HCT116 (cell line): ENCODE results near the gene CAPZA2. TPM values are rescaled to one million over a fixed set of nuclear protein-coding genes. Genes with fewer than 3 reads are reported as not detected.

Experiments
- ATAC-seq: fragments of 200-7000 bp; cut with Tn5 transposase; 2 replicates; pipeline ENCODE4 v1.9.1; 2020; ENCODE audit warnings: mild to moderate bottlenecking, moderate library complexity
- BruUV-seq: library from RNA; stranded (reverse); fragments of 400-500 nt; replicated peaks from 2 replicates; lab custom pipeline; 2021; lab: Mats Ljungman, UMichigan
- CTCF ChIA-PET: fragments of 300-600 bp; sonication (Branson Sonifier 250); formaldehyde crosslinking; loops from one replicate; lab custom pipeline; 2021; ENCODE audit warnings: antibody characterized with exemption; lab: Charles Lee
- POLR2A ChIA-PET: fragments of 300-600, 350-600 bp; sonication (Branson Sonifier 250); formaldehyde crosslinking; loops from one replicate; lab custom pipeline; 2021; ENCODE audit warnings: antibody characterized with exemption; lab: Charles Lee
- RAD21 ChIA-PET, 2 experiments: fragments of 300-600 bp; sonication (Branson Sonifier 250); formaldehyde crosslinking; loops; one replicate each; lab custom pipeline; 2023; ENCODE audit warnings: low total read pairs in 2 of 2; ENCODE audit not compliant: uncharacterized antibody in 2 of 2, unreplicated experiment in 2 of 2, low non-redundant PET in 1 of 2; lab: Charles Lee
- DNase-seq: peaks from one replicate; pipeline ENCODE4 v3.0.0-alpha.2; 2010; ENCODE audit warnings: low read depth, low spot score
- H2AFZ ChIP-seq: fragments of 200-600 bp; shearing (Covaris generic), sonication (generic); 2 replicates; pipeline ENCODE4 v1.6.1; 2017; ENCODE audit warnings: low read depth, mixed run types, mixed read lengths, antibody characterized with exemption, low read length; ENCODE audit not compliant: poor library complexity, severe bottlenecking
- H3K27ac ChIP-seq: 2 replicates; pipeline ENCODE4 v1.5.1; 2012; ENCODE audit warnings: low read depth, low read length
- H3K27me3 ChIP-seq: fragments of 200-600 bp; sonication (generic); 2 replicates; pipeline ENCODE4 v1.6.1; 2016; ENCODE audit warnings: mixed run types, low read length, mixed read lengths; ENCODE audit not compliant: insufficient read depth
- H3K36me3 ChIP-seq, 2 experiments: fragments of 200-500 bp in 1 of 2; fragments of 200-600 bp in 1 of 2; sonication (Bioruptor generic) in 1 of 2; sonication (generic) in 1 of 2; 2 replicates each; pipeline versions ENCODE4 v1.5.1 to v1.6.1; 2014 to 2016; ENCODE audit warnings: low read length in 2 of 2, inconsistent platforms in 1 of 2, mixed read lengths in 1 of 2, mixed run types in 1 of 2; ENCODE audit not compliant: insufficient read depth in 2 of 2, control insufficient read depth in 1 of 2
- H3K4me1 ChIP-seq, 2 experiments: fragments of 200-600 bp in 1 of 2; sonication (generic) in 1 of 2; 2 replicates each; pipeline versions ENCODE4 v1.5.1 to v1.6.1; 2012 to 2017; ENCODE audit warnings: low read length in 2 of 2, inconsistent platforms in 1 of 2, mild to moderate bottlenecking in 1 of 2, mixed read lengths in 1 of 2, mixed run types in 1 of 2, moderate library complexity in 1 of 2; ENCODE audit not compliant: insufficient read depth in 2 of 2, control insufficient read depth in 1 of 2
- H3K4me2 ChIP-seq: fragments of 200-600 bp; sonication (generic); 2 replicates; pipeline ENCODE4 v1.6.1; 2017; ENCODE audit warnings: mixed run types, low read length, mixed read lengths
- H3K4me3 ChIP-seq, 2 experiments: fragments of 200-600 bp in 1 of 2; sonication (generic) in 1 of 2; replicated peaks in 1 of 2; 2 replicates each; pipeline ENCODE4 v1.5.1; 2011 to 2016; ENCODE audit warnings: low read length in 2 of 2, control low read depth in 1 of 2, low read depth in 1 of 2, mild to moderate bottlenecking in 1 of 2, mixed read lengths in 1 of 2, mixed run types in 1 of 2
- H3K79me2 ChIP-seq: fragments of 200-600 bp; sonication (generic); 2 replicates; pipeline ENCODE4 v1.6.1; 2017; ENCODE audit warnings: mild to moderate bottlenecking, mixed run types, low read length, moderate library complexity, mixed read lengths; ENCODE audit not compliant: insufficient read depth
- H3K9ac ChIP-seq: fragments of 200-600 bp; sonication (generic); 2 replicates; pipeline ENCODE4 v1.6.1; 2016; ENCODE audit warnings: low read length, mixed read lengths
- H3K9me2 ChIP-seq: fragments of 200-600 bp; sonication (generic), shearing (Covaris generic); 2 replicates; pipeline ENCODE4 v1.6.1; 2017; ENCODE audit warnings: mixed run types, mild to moderate bottlenecking, moderate library complexity; ENCODE audit not compliant: insufficient read depth
- H3K9me3 ChIP-seq, 2 experiments: fragments of 200-500 bp in 1 of 2; fragments of 200-600 bp in 1 of 2; sonication (Bioruptor generic) in 1 of 2; sonication (generic) in 1 of 2; 2 replicates each; pipeline ENCODE4 v1.6.1; 2014 to 2017; ENCODE audit warnings: low read length in 2 of 2, mixed read lengths in 2 of 2, inconsistent platforms in 1 of 2, low read depth in 1 of 2, mild to moderate bottlenecking in 1 of 2, mixed run types in 1 of 2, moderate library complexity in 1 of 2; ENCODE audit not compliant: control insufficient read depth in 1 of 2, insufficient read depth in 1 of 2
- H4K20me1 ChIP-seq: fragments of 200-600 bp; sonication (generic), shearing (Covaris generic); 2 replicates; pipeline ENCODE4 v1.6.1; 2017; ENCODE audit warnings: mixed run types, mild to moderate bottlenecking, moderate library complexity; ENCODE audit not compliant: insufficient read depth
- ATF3 ChIP-seq: IDR thresholded peaks from 2 replicates; pipeline ENCODE4 v1.6.1; 2012
- CBX3 ChIP-seq: IDR thresholded peaks from 2 replicates; pipeline ENCODE4 v1.6.1; 2012; ENCODE audit warnings: low read depth
- CTCF ChIP-seq, 3 experiments: fragments of 200-600 bp in 1 of 3; sonication (generic) in 1 of 3; IDR thresholded peaks in 2 of 3; conservative IDR thresholded peaks in 1 of 3; 2 replicates each; pipeline ENCODE4 v1.5.1; 2012 to 2017; ENCODE audit warnings: low read depth in 2 of 3, low read length in 2 of 3, antibody characterized with exemption in 1 of 3, borderline replicate concordance in 1 of 3, control low read depth in 1 of 3, mild to moderate bottlenecking in 1 of 3, mixed read lengths in 1 of 3, mixed run types in 1 of 3, moderate library complexity in 1 of 3; ENCODE audit not compliant: insufficient read depth in 1 of 3
- EZH2 ChIP-seq: fragments of 200-600 bp; sonication (generic); IDR thresholded peaks from 2 replicates; pipeline ENCODE4 v1.6.1; 2017; ENCODE audit warnings: antibody characterized with exemption, mixed run types
- EZH2phosphoT487 ChIP-seq: fragments of 200-600 bp; IDR thresholded peaks from 2 replicates; pipeline ENCODE4 v1.6.1; 2018; ENCODE audit warnings: antibody characterized with exemption, borderline replicate concordance
- POLR2AphosphoS5 ChIP-seq: IDR thresholded peaks from 2 replicates; pipeline ENCODE4 v1.6.1; 2011; ENCODE audit warnings: mild to moderate bottlenecking, low read depth, low read length, moderate library complexity
- REST ChIP-seq: IDR thresholded peaks from 2 replicates; pipeline ENCODE4 v1.6.1; 2012; ENCODE audit warnings: low read depth
- SRF ChIP-seq: IDR thresholded peaks from 2 replicates; pipeline ENCODE4 v1.6.1; 2012; ENCODE audit warnings: low read depth
- TCF7L2 ChIP-seq: IDR thresholded peaks from 2 replicates; pipeline ENCODE4 v1.7.0; 2011; ENCODE audit warnings: borderline replicate concordance, inconsistent platforms; ENCODE audit not compliant: insufficient read depth, insufficient read length; ENCODE audit errors: extremely low read depth
- YY1 ChIP-seq: IDR thresholded peaks from 2 replicates; pipeline ENCODE4 v1.6.1; 2011; ENCODE audit warnings: low read length, low read depth, moderate library complexity, mild to moderate bottlenecking; ENCODE audit not compliant: insufficient replicate concordance; ENCODE audit errors: extremely low read depth
- ZFX ChIP-seq: fragments of 450-650 bp; IDR thresholded peaks from 2 replicates; pipeline ENCODE4 v1.6.1; 2017
- intact Hi-C: fragments of 100-400 bp; cut with micrococcal nuclease; formaldehyde crosslinking; loops from 2 replicates; pipeline ENCODE4 v1.10.0; 2022
- total RNA-seq: library from RNA; stranded (reverse); gene quantifications from one replicate; pipeline ENCODE4 v1.2.1, GENCODE V29; 2021; ENCODE audit not compliant: unreplicated experiment
- TF ChIP-seq, protein P1 (sequence below): IDR thresholded peaks from 2 replicates; pipeline ENCODE4 v1.6.1; 2011; ENCODE audit warnings: mild to moderate bottlenecking, low read length, moderate library complexity; ENCODE audit not compliant: insufficient replicate concordance; ENCODE audit errors: extremely low read depth
- TF ChIP-seq, protein P2 (sequence below): IDR thresholded peaks from 2 replicates; pipeline ENCODE4 v1.6.1; 2012

The CAPZA2 gene
- total RNA-seq, 1 experiment from 2014 or later = 135 TPM

GRCh38 chr7:116901143-116901542 is 38.8 kb downstream of the CAPZA2 start (continued):
- TF ChIP-seq CTCF (IDR thresholded peaks at IDR 0.05 in 2 of 3, conservative IDR thresholded peaks at IDR 0.05 in 1 of 3; ENCODE audit: borderline replicate concordance in 1 of 3, insufficient read depth in 1 of 3, low read depth in 2 of 3, low read length in 2 of 3) (no peak), CBX3 (no peak), TCF7L2 (no peak), ATF3 (no peak), EZH2 (no peak), SRF (no peak), ZFX (no peak)
- TF ChIP-seq, protein P1, sequence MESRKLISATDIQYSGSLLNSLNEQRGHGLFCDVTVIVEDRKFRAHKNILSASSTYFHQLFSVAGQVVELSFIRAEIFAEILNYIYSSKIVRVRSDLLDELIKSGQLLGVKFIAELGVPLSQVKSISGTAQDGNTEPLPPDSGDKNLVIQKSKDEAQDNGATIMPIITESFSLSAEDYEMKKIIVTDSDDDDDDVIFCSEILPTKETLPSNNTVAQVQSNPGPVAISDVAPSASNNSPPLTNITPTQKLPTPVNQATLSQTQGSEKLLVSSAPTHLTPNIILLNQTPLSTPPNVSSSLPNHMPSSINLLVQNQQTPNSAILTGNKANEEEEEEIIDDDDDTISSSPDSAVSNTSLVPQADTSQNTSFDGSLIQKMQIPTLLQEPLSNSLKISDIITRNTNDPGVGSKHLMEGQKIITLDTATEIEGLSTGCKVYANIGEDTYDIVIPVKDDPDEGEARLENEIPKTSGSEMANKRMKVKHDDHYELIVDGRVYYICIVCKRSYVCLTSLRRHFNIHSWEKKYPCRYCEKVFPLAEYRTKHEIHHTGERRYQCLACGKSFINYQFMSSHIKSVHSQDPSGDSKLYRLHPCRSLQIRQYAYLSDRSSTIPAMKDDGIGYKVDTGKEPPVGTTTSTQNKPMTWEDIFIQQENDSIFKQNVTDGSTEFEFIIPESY = no peak
- TF ChIP-seq, protein P2, sequence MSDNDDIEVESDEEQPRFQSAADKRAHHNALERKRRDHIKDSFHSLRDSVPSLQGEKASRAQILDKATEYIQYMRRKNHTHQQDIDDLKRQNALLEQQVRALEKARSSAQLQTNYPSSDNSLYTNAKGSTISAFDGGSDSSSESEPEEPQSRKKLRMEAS = no peak

GRCh38 chr7:116902867-116903266 is 40.5 kb downstream of the CAPZA2 start:
- Histone ChIP-seq H3K4me1 (no peaks in the 10 kb centered on the region), H3K4me2 (no peak overlapping the region), H3K79me2 (peaks cover 45% of the 10 kb centered on the region), H3K4me3 (no peak overlapping the region), H3K9me2 (no peaks in the 10 kb centered on the region), H3K9ac (no peak overlapping the region), H4K20me1 (no peaks in the 10 kb centered on the region), H3K9me3 (no peaks in the 10 kb centered on the region), H3K36me3 (peaks cover 17% of the 10 kb centered on the region in 2 experiments), H3K27me3 (no peaks in the 10 kb centered on the region), H2AFZ (no peak overlapping the region), H3K27ac (no peak overlapping the region)
- TF ChIP-seq EZH2phosphoT487 (no peak), YY1 (no peak), EZH2 (no peak), POLR2AphosphoS5 (no peak), REST (no peak), ZFX (no peak)
- TF ChIP-seq, protein P2 = no peak
- RAD21 ChIA-PET = no interaction called here
- CTCF ChIA-PET = interaction anchor here (1.0 kb wide), 1 partner anchor 224 kb away, joined by 3 read pairs; no protein-coding TSS in a partner anchor
- ATAC-seq (no peak), DNase-seq (no peak)
- POLR2A ChIA-PET = no interaction called here
- BruUV-seq = no TSS peak
- intact Hi-C loops = no loop called here
